Esophagus squamous epithelium (tissue), 4 donors: Measurements from ENCODE around the gene FURIN.

ENCODE experiments used
- POLR2A ChIP-seq, 4 donors: fragments of 450-650 bp; IDR thresholded peaks; one replicate each; pipeline ENCODE4 v1.6.1; 2017; ENCODE audit warnings: antibody characterized with exemption in 4 of 4, mild to moderate bottlenecking in 4 of 4, moderate library complexity in 3 of 4
- TF ChIP-seq, protein P1 (sequence below), 6 experiments: fragments of 450-650 bp in 4 of 6; fragments of 200-600 bp in 2 of 6; sonication (generic) in 2 of 6; IDR thresholded peaks; one replicate each; pipeline ENCODE4 v1.5.1; 2016 to 2019; ENCODE audit warnings: antibody characterized with exemption in 6 of 6, mild to moderate bottlenecking in 4 of 6, moderate library complexity in 4 of 6

DNA sequence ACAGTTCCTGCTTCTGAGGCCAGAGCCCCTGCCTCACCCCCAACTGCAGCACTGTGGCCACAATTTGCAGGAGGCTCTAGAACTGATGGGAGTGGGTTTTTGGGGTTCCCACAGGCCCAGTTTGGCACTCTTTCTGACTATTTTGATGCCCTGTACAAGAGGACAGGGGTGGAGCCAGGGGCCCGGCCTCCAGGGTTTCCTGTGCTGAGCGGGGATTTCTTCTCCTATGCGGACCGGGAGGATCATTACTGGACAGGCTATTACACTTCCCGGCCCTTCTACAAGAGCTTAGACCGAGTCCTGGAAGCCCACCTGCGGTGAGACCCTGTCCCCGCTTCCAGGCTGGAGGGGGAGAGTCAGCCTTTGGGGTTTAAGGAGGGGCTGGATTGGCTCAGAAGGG lies 41.6 kb downstream of the FURIN start:
- no peak for TF ChIP-seq POLR2A (IDR thresholded peaks at IDR 0.05)
- TF ChIP-seq, protein P1, sequence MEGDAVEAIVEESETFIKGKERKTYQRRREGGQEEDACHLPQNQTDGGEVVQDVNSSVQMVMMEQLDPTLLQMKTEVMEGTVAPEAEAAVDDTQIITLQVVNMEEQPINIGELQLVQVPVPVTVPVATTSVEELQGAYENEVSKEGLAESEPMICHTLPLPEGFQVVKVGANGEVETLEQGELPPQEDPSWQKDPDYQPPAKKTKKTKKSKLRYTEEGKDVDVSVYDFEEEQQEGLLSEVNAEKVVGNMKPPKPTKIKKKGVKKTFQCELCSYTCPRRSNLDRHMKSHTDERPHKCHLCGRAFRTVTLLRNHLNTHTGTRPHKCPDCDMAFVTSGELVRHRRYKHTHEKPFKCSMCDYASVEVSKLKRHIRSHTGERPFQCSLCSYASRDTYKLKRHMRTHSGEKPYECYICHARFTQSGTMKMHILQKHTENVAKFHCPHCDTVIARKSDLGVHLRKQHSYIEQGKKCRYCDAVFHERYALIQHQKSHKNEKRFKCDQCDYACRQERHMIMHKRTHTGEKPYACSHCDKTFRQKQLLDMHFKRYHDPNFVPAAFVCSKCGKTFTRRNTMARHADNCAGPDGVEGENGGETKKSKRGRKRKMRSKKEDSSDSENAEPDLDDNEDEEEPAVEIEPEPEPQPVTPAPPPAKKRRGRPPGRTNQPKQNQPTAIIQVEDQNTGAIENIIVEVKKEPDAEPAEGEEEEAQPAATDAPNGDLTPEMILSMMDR (IDR thresholded peaks at IDR 0.05): no peak
